ENCODE data around the gene DPEP2.
"Not testable (repeated sequence)": the region's sequence is repeated elsewhere in the genome, so short reads cannot be mapped to it uniquely, and the experiment has no call there.

The DPEP2 gene

GRCh38 chr16:67972285-67972684 lies 27.0 kb downstream of the DPEP2 start:
- DNase-seq = not testable (repeated sequence)

DNA sequence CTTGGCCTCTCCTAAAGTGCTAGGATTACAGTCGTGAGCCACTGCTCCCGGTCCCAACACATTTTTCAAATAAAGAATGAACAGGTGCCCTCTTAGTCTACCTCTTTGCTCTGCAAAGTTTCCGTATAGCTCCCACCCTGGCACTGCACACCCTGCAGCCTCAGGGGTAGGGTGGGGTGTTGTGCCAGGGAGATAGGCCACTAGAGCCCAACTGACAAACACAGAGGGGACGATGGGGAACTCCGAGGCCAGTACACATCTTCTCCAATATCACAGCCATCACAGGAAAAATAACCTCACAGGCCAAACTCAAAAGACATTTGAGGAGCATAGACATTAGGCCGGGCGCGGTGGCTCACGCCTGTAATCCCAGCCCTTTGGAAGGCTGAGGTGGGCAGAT lies 28.2 kb downstream of the DPEP2 start:
- no peak for DNase-seq

- no peak for DNase-seq
Observed at GRCh38 chr16:67969254-67970039, 29.8 kb downstream of the DPEP2 start.

GRCh38 chr16:67968400-67969253 lies 30.7 kb downstream of the DPEP2 start, which contains the start of gene SLC12A4:
SLC12A4 (minus strand) TSS chr16:67968637; CDS start chr16:67968553, 84 bp downstream.
- DNase-seq = peak; percentile 87

- no peak for DNase-seq
Observed at GRCh38 chr16:67967958-67968399, 31.3 kb downstream of the DPEP2 start.

DNA sequence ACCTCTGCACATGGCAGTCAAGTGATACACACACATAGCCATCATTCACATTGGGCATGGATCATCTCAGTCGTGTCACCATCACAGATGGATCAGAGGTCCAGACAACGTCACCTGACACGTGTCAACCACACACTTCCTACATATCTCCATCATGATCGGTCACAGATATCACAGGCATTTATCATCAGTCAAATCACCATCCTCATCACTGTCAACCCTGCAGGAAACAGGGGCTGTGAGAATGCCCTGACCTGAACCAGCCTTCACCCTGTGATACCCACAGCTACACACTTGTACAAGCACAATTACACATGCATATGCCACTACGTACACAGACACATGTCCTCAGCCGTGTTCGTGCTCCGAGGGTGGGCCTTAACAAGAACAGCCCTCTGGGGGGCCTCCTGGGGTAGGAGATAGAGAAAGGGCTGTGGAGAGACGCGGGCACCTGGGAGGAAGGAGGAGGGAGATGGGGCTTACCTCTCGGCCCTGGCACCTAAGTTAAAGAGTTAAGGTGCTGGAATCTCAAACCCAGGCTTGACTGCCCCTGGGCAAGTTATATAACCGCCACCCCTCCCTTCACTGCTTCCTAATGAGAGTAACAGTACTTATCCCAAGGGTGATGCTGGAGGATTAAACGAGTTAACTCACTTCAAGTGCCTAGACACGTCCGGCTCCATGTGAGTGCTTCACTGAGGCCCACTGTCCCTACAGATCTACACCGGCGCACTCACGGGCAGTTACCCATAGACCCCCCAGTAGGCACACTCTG lies 31.9 kb downstream of the DPEP2 start:
- no peak for DNase-seq

- no peak for DNase-seq
Observed at GRCh38 chr16:67966549-67967182, 32.6 kb downstream of the DPEP2 start.

GRCh38 chr16:67965668-67966548 lies 33.4 kb downstream of the DPEP2 start:
- no peak for DNase-seq

- no peak for DNase-seq
Observed at GRCh38 chr16:67964477-67965131, 34.7 kb downstream of the DPEP2 start.

- no peak for DNase-seq
Observed at GRCh38 chr16:67963662-67964321, 35.5 kb downstream of the DPEP2 start.

GRCh38 chr16:67963292-67963661 lies 36.0 kb downstream of the DPEP2 start:
- no peak for DNase-seq

GRCh38 chr16:67962135-67962534 lies 37.1 kb downstream of the DPEP2 start:
- DNase-seq = no peak

DNA sequence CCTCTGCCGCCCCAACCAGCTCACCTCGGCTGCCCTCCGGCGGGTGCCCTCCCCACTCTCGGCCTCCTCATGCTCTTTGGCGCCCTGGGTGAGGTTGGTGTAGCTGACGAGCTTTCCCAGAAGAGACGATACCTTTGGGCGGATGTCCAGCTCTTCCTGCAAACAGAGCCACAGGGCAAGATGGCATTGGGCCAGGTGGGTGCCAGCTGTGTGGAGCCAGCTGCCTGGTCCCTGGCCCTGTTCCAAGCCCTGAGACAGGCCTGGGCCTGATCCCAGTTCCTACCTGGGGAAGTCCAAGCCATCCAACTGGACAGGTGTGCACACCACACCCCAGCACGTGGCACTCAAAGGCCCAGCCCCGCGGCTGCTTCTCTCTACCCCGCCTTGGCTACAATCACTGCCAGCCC lies 37.7 kb downstream of the DPEP2 start:
- no peak for DNase-seq

DNA sequence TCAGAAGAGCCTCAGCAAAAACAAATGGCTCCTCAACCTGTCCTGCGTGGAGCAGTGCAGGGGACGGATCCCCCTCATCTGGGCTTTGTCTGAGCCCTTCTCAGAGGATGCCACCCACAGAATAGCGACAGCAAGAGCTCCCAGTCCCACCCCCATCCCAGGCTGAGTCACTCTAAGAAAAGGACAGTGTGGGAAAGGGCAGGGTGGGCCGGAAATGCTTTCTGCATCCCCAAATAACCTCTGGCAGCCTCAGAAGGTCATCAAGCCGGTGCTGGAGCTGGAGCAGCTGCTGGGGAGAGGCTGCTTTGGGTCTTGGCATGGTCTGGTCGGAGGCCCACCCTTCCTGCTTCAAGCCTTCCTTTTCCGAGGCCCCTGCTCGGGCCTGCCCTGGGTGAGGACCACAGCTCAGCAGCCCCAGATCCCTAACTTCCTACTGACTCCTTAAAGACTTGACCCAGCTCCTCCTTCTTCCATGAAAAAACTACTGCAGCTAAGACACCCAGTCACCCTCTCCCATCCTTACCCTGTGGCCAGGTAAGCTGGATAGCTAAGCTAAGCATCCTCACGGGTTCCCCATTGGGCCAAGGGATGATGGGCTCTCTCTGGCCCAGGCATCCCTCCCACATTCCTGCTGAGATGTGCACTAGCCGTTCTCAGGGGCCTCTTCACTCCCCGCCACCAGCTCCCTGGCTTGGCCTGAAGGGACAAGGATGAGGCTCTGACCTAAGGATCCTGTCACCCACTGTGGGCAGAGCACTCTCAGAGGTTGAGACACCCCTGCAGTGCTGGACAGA lies 39.6 kb downstream of the DPEP2 start:
- DNase-seq = no peak

DNA sequence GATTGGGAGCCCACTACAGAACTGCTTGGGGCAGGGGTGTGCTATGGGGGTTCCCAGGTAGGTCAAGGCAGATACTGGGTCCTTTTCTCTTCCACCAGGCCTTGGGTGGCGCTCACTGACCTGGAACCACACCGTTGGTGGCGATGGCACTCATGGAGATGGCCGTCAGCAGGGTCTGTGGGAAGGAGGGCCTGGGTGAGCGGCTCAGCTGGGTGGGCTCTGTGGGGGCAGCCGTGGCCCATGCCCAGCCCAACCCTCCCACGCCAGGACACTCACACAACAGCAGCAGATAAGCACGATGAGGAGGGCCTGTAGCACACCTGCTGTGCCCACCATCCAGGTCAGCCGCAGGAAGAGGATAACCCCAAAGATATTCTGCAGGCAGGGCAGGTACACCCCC lies 41.7 kb downstream of the DPEP2 start:
- DNase-seq = no peak

DNA sequence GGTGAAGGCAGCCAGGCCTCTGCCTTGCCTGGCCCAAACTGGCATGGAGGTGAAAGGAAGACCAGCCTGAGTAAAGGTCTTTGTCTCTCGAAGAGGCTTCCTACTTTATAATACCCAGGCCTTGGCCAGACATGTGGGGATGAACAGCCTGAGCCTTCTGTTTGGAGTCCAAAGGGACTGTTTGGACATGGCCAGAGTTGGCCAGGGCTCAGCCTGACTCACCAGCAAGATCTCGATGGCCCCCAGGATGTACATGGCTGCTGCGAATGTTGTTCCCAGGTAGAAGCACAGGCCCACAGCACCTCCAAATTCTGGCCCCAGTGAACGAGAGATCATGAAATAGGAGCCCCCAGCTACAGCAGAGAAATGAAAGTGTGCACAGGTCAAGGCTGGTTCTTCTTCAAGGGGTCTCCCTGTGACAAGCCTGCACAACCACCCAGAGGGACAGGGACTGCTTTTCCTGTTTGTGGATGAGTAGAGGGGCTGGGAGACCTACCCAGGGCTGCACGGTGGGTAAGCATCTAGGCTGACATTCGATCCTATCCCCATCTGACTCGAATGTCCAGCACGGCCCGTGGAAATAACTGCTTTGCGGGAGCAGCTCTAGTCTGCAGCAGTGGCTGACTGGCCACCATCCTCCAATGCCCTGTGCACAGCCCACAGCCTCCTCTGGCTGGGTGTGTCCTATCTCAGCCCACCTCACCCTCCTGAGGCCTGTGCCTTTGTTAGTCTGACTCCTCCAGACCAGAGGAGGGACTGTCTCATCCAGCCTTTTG lies 44.7 kb downstream of the DPEP2 start:
- no peak for DNase-seq

GRCh38 chr16:67953641-67954375 lies 45.5 kb downstream of the DPEP2 start:
- no peak for DNase-seq

DNA sequence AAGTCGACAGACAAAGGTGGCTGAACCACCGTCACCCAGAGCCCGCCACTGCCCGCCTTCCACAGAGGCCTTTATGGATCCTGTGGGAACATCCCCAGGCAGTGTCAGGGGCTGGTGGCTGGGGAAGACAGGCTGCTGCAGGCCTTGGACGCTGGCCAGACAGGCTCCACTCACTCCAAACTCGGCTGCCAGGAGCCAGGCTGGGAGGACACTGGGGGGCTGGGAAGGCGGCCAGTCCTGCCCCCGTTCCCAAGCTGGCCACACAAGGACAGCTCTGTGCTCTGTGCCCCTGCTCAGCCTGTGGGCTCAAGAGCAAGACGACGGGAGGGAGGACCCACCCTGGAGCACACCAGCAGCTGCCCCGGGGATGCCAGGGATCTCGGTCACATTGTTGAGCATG lies 47.8 kb downstream of the DPEP2 start:
- DNase-seq = no peak
